ENCODE measurements around the gene CCDC183. TPM values are rescaled to one million over a fixed set of nuclear protein-coding genes. Genes with fewer than 3 reads are reported as not detected.

The CCDC183 gene
- total and polyA plus RNA-seq, 10 of the 15 experiments (the other 5 are each of a cell fraction or from before 2014, with no cell fraction given), result 0.04 to 1.2 (median 0.55) TPM; not detected in 5

DNA sequence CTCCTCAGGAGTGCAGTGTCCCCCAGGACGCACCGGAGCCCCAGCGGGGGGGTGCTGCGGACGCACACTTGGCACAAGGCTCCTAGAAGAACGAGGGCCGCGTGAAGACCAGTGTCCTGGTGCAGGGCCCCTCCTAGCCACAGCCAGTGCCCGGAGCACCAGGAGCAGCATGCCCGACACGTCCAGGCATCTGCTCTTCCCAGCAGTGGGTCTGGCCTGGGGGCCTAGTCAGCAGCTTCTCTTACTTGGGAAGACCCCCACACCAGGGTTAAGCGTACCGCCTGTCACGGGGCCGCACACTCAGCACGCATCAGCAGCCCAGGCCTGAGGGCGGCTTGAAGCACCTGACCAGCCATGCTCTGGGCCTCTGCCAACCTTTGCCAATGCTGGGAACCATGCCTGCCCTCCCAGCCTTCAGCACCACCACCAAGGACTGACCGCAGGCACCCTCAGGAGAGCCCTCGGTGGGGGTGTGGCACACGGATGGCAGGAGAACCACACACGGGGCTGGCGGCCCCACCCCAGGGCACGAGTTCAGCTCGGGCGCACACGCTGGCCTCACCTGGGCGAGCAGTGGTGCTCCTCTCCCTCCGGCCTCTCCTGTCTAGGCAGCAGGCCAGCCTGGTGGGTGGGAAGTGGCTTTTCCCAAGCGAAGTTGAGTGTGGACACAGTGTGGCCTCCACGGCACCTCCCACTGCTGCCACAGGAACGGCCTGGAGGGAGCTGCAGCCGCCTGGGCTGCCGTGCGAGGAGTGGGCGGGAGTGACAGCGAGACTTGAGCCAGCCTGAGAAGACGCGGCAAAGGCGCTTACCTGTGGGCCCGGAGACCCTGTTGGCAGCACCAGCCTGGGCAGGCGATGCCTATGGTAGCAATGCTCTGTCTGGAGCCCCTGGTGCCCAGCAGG is 34.1 kb downstream of the CCDC183 start:
- intact Hi-C loops (cut with micrococcal nuclease; ENCODE audit: unreplicated experiment) (no loop called here), in situ Hi-C loops (cut with MboI) (no loop called here)
- H3K9ac ChIP-seq (ENCODE audit: control insufficient read depth, insufficient read depth, low read length), result no peak overlapping the region
- H3K4me2 ChIP-seq (ENCODE audit: control insufficient read depth, insufficient read depth), result no peak overlapping the region
- SMC1A ChIA-PET (ENCODE audit: uncharacterized antibody, unreplicated experiment), result no interaction called here
- no peaks in the 10 kb centered on the region for H3K79me2 ChIP-seq (ENCODE audit: control insufficient read depth, insufficient read depth, low read length)
- BruUV-seq (replicated peaks), result no TSS peak
- FAIRE-seq, result no peak
- POLR2A ChIA-PET, result no interaction called here
- no peaks in the 10 kb centered on the region for H3K27me3 ChIP-seq (replicated peaks in 1 of 2; ENCODE audit: control insufficient read depth in 2 of 2, insufficient read depth in 2 of 2, low read length in 1 of 2)
- H2AFZ ChIP-seq (ENCODE audit: control insufficient read depth, low read depth, low read length), result no peak overlapping the region
- H3K4me3 ChIP-seq, result no peak overlapping the region
- no peak for DNase-seq (ENCODE audit: low read depth, low spot score)
- H3K4me1 ChIP-seq (ENCODE audit: control insufficient read depth, insufficient read depth, low read length), result no peaks in the 10 kb centered on the region
- H3K27ac ChIP-seq (ENCODE audit: control insufficient read depth, insufficient read depth), result no peak overlapping the region
- TF ChIP-seq, protein P1, sequence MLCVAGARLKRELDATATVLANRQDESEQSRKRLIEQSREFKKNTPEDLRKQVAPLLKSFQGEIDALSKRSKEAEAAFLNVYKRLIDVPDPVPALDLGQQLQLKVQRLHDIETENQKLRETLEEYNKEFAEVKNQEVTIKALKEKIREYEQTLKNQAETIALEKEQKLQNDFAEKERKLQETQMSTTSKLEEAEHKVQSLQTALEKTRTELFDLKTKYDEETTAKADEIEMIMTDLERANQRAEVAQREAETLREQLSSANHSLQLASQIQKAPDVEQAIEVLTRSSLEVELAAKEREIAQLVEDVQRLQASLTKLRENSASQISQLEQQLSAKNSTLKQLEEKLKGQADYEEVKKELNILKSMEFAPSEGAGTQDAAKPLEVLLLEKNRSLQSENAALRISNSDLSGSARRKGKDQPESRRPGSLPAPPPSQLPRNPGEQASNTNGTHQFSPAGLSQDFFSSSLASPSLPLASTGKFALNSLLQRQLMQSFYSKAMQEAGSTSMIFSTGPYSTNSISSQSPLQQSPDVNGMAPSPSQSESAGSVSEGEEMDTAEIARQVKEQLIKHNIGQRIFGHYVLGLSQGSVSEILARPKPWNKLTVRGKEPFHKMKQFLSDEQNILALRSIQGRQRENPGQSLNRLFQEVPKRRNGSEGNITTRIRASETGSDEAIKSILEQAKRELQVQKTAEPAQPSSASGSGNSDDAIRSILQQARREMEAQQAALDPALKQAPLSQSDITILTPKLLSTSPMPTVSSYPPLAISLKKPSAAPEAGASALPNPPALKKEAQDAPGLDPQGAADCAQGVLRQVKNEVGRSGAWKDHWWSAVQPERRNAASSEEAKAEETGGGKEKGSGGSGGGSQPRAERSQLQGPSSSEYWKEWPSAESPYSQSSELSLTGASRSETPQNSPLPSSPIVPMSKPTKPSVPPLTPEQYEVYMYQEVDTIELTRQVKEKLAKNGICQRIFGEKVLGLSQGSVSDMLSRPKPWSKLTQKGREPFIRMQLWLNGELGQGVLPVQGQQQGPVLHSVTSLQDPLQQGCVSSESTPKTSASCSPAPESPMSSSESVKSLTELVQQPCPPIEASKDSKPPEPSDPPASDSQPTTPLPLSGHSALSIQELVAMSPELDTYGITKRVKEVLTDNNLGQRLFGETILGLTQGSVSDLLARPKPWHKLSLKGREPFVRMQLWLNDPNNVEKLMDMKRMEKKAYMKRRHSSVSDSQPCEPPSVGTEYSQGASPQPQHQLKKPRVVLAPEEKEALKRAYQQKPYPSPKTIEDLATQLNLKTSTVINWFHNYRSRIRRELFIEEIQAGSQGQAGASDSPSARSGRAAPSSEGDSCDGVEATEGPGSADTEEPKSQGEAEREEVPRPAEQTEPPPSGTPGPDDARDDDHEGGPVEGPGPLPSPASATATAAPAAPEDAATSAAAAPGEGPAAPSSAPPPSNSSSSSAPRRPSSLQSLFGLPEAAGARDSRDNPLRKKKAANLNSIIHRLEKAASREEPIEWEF (IDR thresholded peaks at IDR 0.05; ENCODE audit: insufficient replicate concordance, low read depth, low read length), result no peak
- TF ChIP-seq POLR2A (IDR thresholded peaks at IDR 0.05; ENCODE audit: low read depth, low read length), result peak; percentile 38; the same call in 1 of the 2 replicates
- CTCF ChIA-PET, result no interaction called here
- RAD21 ChIA-PET (ENCODE audit: unreplicated experiment), result no interaction called here
- H4K20me1 ChIP-seq (ENCODE audit: control insufficient read depth, insufficient read depth), result no peaks in the 10 kb centered on the region
- 95% methylated on average over 39 of the region's 41 CpGs for WGBS (ENCODE audit: insufficient coverage, insufficient replicate concordance, low lambda C conversion rate, missing lambda C conversion rate)
- peaks cover 8 to 12% of the 10 kb centered on the region in 2 experiments for H3K36me3 ChIP-seq (ENCODE audit: control insufficient read depth in 2 of 2, insufficient read depth in 2 of 2, low read length in 1 of 2)
- no peaks in the 10 kb centered on the region for H3K9me3 ChIP-seq (replicated peaks; ENCODE audit: control insufficient read depth, insufficient read depth, low read length)
- ATAC-seq, result no peak
